ENCODE results near the gene DNM2. TPM values are rescaled to one million over a fixed set of nuclear protein-coding genes. Genes with fewer than 3 reads are reported as not detected.

The DNM2 gene
- total and polyA plus RNA-seq, 2 of the 13 experiments (the other 11 are each of a cell fraction or from before 2014, with no cell fraction given), result 41.7 to 59.8 TPM

GRCh38 chr19:10769533-10770491 is 51.9 kb downstream of the DNM2 start (continued):
- TF ChIP-seq SNAPC4 (CRISPR knock-in tag; IDR thresholded peaks at IDR 0.05) (no peak), REL (CRISPR knock-in tag; conservative IDR thresholded peaks at IDR 0.05) (no peak), ZNF121 (CRISPR knock-in tag; IDR thresholded peaks at IDR 0.05) (peak; percentile 68; the same call in 1 of the 2 replicates), ZSCAN29 (CRISPR knock-in tag; conservative IDR thresholded peaks at IDR 0.05) (no peak), ZFP41 (CRISPR knock-in tag; IDR thresholded peaks at IDR 0.05; ENCODE audit: borderline replicate concordance) (no peak), ARNT (IDR thresholded peaks at IDR 0.05) (no peak), ZNF562 (CRISPR knock-in tag; IDR thresholded peaks at IDR 0.05; ENCODE audit: borderline replicate concordance) (no peak), FOXM1 (CRISPR knock-in tag; IDR thresholded peaks at IDR 0.05) (no peak), ZNF382 (CRISPR knock-in tag; IDR thresholded peaks at IDR 0.05; ENCODE audit: borderline replicate concordance) (no peak), ZNF337 (CRISPR knock-in tag; IDR thresholded peaks at IDR 0.05; ENCODE audit: borderline replicate concordance, low read depth) (no peak), ZNF660 (CRISPR knock-in tag; IDR thresholded peaks at IDR 0.05; ENCODE audit: borderline replicate concordance, low read depth) (no peak), ZNF841 (CRISPR knock-in tag; IDR thresholded peaks at IDR 0.05; ENCODE audit: borderline replicate concordance) (no peak), ZMYM4 (CRISPR knock-in tag; IDR thresholded peaks at IDR 0.05) (peak; percentile 42), FOXK2 (IDR thresholded peaks at IDR 0.05) (no peak)
- TF ChIP-seq, protein P1, sequence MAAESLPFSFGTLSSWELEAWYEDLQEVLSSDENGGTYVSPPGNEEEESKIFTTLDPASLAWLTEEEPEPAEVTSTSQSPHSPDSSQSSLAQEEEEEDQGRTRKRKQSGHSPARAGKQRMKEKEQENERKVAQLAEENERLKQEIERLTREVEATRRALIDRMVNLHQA (CRISPR knock-in tag; IDR thresholded peaks at IDR 0.05), result no peak
- TF ChIP-seq, protein P2, sequence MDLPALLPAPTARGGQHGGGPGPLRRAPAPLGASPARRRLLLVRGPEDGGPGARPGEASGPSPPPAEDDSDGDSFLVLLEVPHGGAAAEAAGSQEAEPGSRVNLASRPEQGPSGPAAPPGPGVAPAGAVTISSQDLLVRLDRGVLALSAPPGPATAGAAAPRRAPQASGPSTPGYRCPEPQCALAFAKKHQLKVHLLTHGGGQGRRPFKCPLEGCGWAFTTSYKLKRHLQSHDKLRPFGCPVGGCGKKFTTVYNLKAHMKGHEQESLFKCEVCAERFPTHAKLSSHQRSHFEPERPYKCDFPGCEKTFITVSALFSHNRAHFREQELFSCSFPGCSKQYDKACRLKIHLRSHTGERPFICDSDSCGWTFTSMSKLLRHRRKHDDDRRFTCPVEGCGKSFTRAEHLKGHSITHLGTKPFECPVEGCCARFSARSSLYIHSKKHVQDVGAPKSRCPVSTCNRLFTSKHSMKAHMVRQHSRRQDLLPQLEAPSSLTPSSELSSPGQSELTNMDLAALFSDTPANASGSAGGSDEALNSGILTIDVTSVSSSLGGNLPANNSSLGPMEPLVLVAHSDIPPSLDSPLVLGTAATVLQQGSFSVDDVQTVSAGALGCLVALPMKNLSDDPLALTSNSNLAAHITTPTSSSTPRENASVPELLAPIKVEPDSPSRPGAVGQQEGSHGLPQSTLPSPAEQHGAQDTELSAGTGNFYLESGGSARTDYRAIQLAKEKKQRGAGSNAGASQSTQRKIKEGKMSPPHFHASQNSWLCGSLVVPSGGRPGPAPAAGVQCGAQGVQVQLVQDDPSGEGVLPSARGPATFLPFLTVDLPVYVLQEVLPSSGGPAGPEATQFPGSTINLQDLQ (CRISPR knock-in tag; IDR thresholded peaks at IDR 0.05), result no peak
- TF ChIP-seq, protein P3, sequence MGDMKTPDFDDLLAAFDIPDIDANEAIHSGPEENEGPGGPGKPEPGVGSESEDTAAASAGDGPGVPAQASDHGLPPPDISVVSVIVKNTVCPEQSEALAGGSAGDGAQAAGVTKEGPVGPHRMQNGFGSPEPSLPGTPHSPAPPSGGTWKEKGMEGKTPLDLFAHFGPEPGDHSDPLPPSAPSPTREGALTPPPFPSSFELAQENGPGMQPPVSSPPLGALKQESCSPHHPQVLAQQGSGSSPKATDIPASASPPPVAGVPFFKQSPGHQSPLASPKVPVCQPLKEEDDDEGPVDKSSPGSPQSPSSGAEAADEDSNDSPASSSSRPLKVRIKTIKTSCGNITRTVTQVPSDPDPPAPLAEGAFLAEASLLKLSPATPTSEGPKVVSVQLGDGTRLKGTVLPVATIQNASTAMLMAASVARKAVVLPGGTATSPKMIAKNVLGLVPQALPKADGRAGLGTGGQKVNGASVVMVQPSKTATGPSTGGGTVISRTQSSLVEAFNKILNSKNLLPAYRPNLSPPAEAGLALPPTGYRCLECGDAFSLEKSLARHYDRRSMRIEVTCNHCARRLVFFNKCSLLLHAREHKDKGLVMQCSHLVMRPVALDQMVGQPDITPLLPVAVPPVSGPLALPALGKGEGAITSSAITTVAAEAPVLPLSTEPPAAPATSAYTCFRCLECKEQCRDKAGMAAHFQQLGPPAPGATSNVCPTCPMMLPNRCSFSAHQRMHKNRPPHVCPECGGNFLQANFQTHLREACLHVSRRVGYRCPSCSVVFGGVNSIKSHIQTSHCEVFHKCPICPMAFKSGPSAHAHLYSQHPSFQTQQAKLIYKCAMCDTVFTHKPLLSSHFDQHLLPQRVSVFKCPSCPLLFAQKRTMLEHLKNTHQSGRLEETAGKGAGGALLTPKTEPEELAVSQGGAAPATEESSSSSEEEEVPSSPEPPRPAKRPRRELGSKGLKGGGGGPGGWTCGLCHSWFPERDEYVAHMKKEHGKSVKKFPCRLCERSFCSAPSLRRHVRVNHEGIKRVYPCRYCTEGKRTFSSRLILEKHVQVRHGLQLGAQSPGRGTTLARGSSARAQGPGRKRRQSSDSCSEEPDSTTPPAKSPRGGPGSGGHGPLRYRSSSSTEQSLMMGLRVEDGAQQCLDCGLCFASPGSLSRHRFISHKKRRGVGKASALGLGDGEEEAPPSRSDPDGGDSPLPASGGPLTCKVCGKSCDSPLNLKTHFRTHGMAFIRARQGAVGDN (CRISPR knock-in tag; IDR thresholded peaks at IDR 0.05), result peak; percentile 76

Measured in HepG2 (cell line).